ENCODE results near the gene SLC2A5.
"Not testable (repeated sequence)": the region's sequence is repeated elsewhere in the genome, so short reads cannot be mapped to it uniquely, and the experiment has no call there.

The SLC2A5 gene

DNA sequence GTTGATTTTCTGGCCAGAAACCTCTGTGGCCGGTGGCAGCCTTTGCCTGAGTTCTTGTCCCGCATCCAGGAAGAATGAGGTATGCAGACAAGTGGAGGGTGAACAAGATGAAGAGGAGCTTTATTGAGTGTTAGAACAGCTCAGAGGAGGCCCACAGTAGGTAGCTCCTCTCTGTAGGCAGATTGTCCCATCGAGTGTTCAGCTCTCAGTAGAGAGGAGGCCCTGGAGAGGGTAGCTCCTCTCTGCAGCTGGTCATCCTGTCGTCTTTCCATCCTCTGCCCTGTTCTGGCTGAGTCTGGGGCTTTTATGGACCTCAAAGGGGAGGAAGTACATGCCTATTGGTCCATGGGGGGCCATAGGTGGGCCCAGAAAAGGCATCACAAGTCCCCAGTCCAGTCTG lies 38.4 kb downstream of the SLC2A5 start:
- not testable (repeated sequence) for DNase-seq

DNA sequence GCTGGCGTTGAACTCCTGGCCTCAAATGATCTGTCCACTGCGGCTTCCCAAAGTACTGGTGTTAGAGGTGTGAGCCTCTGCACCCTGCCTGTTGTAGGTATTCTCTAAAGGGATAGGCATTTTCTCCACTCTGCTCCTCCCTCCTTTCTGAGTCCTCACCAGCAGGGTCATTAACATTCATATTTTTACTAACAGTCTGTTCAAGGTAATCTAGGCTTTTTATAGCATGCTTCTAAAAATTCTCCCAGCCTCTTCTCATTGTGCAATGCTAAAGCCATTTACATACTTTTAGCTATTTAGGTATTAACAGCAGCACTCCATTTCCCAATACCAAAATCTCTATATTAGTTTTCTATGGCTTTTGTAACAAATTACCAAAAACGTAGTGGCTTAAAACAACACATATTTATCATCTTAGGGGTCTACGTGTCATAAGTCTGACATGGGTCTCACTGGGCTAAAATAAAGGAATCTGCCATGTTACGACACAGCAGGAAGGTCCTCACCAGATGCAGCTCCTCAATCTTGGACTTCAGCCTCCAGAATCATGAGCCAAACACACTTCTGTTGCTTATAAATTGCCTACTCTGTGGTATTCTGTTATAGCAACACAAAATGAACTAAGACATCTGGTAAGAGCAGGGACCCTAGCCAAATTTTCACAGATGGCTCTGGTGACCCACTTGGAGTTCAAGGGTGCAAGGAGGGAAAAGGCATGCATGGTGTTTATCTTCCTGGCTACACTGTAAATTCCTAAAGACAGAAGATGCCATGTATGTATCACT lies 40.3 kb downstream of the SLC2A5 start:
- no peak for DNase-seq

DNA sequence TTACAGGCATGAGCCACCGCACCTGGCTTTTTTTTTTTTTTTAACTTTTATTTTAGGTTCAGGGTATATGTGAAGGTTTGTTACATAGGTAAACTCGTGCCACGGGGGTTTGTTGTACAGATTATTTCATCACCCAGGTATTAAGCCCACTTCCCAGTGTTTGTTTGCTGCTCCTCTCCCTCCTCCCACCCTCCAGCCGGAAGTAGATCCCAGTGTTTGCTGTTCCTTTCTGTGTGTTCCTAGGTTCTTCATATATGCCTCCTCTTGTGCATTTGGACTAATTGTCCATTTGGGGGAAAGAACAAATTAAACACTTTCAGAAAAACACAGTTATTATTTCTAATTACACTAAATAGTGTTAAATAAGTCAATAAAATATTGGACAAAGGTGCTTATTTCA lies 42.1 kb downstream of the SLC2A5 start:
- DNase-seq, result no peak

DNA sequence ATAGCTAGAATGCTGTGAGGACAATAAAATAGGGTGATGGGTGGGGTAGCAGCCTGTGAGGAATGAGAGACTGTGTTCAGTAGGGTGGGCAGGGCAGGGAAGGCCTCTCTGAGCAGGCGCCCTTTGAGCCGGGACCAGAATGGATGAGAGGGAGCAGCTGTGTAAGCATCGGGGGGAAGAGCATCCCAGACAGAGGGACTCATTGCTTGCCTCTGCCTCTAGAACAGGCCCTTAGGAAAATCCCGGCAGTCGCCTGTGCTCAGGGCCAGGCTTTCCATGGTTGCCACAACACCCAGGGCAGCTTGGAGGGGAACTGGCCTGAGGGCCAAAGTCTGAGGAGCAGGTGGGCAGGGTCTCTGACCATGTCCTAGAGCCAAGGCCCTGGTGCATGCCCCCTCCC lies 44.0 kb downstream of the SLC2A5 start:
- no peak for DNase-seq

DNA sequence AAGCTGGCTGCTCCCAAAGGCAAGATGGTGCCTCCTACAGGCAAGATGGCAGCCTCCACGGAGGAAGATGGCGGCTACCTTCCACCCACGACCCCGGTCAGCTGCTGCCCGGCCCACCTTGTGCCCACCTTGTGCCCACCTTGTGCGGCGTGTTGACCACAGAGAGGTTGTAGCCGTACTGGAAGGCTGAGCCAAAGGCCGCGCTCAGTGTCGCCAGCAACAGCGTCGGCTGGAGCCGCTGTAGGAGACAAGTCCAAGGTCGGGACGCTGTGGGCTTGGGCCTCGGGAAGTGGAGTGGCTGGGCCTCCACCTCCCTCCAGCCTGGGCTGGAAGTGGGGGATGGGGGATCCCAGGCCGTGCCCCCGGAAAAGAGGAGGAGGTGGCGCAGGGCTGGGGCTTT lies 44.6 kb downstream of the SLC2A5 start:
- DNase-seq, result no peak

DNA sequence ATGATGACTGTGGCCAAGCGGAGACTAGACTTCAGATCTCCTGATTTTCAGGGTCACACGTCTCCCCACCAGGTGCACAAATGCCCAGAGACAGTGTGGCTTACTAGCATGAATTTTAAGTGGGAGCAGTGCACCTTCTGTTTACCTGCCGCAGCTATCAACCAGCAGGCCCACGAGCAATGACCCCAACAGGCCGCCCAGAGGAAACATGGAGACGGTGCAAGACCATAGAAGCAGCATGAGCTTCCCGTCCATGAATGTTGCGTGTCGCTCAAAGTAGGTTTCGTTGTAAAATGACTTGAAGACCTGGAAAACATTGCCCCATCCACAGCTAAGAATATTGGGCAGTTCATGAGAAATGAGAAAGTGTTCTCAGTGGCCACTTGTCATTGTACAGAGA lies 46.7 kb downstream of the SLC2A5 start:
- DNase-seq, result no peak

DNA sequence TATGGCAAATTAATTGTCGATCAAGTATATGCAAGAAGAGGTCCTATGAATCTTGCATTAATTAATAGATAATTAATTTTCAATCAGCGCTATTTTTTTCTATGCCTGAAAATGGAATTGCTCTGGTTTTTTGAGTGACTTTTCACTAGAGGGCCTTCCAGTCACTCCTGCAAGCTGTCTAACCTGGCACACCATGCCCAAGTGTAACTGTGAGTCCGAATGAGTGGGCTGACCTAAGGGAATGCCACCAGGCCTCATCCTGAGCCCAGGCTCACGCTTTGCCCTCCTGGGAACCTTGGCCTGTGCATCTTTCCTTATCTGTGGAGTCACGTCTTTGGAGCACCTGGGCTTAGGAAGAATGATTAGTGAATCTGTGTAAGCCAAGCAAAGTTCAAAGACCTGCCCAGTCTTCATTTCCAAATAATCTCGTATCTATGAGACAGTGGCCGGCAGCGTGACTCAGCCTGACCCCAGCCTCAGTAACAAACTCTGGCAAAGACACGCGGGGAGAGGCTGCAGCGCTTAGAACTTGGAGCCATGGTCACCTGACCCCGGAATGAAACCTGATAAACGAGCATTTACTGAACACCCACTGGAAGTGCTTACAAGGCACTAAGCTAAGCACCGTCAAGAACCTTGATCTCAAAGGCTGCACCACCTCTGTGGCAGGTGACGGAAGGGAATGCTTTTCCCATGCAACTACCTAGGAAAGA lies 47.3 kb downstream of the SLC2A5 start:
- DNase-seq, result not testable (repeated sequence)

DNA sequence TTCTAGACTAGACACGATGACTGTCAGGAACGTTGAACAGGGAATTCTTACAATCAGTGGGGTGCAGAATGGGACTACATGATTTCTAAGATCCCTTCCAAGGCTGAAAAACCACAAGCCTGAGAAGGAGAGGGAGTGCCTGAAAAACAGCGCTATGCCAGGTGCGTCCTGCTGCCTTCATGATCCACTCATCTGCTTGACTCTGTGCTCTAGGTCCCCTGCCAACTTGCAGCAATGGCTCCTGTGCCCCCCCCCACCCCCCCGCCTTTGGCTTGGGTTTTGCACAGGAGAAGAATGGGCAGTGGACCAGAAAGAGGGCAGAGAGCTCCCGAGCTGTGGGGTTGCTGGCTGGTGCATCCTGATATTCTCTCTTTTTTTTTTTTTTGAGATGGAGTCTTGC lies 49.1 kb downstream of the SLC2A5 start:
- DNase-seq, result no peak

DNA sequence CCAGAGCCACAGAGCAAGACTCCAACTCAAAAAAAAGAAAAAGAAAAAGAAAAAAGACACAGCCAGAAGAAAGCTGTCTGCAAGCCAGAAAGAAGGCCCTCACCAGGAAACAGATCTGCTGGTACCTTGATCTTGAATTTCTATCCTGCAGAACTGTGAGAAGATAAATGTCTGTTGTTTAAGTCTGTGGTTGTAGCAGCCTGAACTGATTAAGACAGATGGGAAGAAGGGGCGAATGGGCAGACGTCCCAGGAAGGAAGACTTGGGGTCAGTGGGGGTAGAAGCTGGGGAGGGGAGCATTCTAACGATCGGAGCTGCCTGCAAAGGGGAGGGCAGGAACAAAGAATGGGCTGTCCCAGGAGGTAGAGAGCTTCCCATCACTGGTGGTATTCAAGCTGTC lies 49.5 kb downstream of the SLC2A5 start:
- no peak for DNase-seq

DNA sequence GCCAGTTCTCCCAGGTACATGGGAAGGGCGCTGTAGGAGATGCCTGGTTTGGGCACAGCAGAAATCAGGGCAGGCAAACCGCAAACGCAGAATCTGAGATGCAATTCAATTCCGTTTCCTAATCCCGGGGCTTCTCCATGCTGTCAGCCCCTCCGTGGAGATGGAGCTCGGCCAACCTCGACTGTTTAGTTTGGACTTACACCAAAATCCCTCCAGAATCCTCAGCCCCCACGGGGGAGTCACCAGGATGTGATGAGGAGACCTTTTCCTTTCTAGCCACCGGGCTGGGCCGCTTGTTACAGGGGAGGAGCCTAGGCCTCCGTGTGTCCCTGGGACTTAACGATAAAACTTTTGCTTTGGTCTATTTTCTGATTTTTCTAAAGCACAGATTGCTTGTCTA lies 51.1 kb downstream of the SLC2A5 start:
- no peak for DNase-seq

DNA sequence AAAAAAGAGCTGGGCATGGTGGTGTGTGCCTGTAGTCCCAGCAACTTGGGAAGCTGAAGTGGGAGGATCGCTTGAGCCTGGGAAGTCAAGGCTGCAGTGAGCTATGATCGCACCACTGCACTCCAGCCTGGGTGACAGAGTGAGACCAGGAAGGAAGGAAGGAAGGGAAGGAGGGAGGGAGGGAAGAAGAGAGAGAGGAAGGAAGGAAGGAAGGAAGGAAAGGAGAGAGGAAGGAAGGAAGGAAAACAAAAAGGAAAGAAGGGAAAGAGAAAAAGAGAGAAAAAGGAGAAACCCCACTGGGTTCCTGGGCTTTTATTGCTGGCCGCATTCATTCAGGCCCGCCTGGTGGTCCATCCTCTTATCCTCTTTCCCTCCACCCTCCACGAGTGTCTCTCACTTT lies 53.0 kb downstream of the SLC2A5 start:
- DNase-seq, result no peak

DNA sequence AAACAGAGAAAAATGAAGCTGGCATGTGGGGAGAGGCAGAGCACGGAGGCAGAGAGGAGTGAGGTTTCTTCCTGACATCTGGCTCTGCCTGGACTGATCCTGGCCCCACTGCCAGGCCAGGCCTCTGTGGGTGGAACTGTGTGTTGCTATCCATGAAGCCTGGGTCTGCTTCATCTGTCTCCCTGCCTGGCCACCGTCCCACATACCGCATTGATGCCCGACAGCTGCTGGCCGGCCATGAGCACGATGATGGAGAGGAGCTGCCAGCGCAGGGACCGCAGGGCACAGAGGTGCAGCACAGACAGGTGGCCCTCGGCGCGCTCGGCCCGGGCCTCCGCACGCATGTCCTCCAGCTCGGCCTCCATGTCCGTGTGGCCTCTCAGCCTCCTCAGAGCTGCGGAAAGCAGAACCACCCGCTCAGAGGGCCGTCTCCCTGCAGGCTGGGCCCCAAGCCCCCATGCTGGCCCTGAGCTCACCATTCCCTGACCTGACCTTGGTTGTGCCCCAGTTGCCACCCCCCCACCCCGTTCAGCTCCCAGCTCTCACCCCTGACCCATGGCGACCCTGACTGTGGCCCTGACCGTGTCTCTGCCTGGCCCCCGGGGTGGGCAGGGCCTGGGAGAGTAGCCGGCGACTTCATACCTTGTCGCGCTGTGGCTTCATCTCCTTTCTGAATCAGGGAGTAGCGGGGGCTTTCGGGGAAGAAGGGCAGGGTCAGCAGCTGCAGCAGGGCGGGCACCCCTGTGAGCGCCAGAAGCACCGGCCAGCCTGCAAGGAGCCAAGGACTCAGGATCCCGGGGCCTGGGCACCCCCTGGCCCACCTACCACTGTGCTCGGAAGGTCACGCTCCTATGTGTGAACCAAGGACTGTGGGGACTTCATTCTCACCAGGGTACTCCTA lies 54.7 kb downstream of the SLC2A5 start:
- DNase-seq, result no peak

DNA sequence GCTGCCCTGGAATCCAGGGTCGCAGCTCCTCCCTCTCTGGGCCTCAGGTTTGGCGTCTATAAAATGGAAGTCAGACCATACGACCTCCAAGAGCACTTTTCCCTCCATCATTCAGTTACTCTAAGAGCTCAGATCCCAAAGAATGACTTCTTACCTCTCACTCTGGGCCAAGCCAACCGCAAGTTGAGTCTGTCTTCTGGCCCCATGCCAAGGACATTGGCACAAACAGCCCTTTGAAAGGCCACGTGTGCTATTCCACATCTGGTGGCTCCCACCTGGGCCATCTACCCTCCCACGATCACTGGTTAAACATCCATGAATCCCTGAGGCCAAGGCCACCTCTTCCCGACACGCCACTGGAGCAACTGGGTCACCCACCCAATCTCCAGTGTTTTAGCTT lies 55.6 kb downstream of the SLC2A5 start:
- DNase-seq, result no peak

DNA sequence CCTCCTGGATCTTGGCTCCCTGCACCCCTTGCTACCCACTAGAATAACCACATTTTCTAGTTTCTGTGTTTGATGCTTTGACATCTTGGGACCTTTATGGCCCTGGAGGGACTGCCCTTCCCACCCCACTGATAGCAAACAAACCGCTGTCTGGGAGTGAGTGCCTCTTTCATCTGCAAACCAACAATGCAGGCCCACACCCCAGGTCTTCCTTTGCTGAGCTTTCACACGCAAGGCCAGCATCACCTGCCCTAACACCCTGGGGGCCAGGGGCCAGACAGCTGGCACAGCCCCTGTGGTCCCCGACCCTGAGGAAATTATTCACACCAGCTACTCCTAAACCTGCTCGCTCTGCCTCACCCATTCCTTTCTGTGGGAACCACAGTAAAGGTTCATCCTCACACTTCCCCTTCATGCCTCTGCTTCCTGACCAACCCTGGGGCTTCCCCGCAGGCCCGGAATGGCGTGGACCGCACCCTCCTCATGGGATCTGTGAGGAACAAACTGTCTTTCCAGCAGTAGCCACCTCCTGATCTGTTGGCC lies 58.6 kb downstream of the SLC2A5 start:
- DNase-seq, result no peak

DNA sequence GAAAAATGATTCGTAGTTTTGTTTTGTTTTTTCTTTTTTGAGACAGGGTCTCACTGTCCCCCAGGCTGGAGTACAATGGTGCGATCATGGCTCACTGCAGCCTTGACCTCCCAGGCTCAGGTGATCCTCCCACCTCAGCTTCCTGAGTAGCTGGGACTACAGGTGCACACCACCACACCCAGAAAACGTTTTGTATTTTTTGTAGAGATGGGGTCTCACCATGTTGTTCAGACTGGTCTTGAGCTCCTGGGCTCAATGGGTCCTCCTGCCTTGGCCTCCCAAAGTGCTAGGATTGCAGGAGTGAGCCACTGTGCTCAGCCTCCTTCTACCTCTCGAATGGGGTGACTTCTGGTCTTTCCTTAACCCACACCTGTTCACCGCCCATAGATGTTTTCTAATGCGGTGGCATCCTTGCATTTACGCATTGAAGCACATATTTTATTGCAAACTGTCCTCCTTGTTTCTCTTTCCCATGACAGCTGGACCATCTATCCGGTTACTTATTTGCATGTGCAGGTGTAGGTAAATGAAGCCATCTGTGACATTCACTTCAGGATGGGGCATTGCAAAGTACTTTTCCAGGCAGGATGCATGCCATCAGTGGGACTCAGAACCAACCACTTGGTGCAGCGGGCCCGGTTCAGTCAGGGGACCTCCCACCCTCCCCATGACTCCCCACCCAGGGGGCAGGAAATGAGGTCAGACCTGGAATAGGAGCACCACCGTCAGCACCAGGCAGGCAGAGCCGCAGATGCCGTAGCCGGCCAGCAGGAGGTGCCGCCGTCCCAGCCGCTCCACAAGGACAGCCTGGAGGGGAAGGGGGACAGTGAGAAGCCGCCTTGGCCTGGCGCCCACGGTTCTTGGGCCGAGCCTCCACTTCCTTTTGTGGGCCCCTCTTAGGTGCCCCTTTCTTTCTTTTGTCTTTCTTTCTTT lies 59.7 kb downstream of the SLC2A5 start:
- peak; percentile 32 for DNase-seq

DNA sequence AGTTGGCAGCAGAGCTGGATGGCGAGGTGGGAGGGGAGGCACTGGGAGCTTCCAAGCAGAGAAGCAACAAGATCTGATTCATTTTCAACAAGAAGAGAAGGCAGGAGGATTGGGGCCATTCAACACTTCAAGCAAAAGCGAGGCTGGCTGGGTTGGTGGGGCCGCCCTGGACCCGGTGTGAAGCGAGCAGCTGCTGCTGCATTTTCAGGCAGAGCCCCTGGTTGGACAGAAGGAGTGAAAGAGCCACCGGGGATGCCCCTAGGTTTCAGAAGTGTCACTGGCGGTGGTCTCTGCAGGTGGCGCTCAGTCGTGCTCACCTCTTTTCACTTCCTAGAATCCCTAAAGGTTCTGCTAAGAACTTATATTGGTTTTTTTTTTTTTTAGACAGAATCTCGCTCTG lies 61.2 kb downstream of the SLC2A5 start:
- no peak for DNase-seq

DNA sequence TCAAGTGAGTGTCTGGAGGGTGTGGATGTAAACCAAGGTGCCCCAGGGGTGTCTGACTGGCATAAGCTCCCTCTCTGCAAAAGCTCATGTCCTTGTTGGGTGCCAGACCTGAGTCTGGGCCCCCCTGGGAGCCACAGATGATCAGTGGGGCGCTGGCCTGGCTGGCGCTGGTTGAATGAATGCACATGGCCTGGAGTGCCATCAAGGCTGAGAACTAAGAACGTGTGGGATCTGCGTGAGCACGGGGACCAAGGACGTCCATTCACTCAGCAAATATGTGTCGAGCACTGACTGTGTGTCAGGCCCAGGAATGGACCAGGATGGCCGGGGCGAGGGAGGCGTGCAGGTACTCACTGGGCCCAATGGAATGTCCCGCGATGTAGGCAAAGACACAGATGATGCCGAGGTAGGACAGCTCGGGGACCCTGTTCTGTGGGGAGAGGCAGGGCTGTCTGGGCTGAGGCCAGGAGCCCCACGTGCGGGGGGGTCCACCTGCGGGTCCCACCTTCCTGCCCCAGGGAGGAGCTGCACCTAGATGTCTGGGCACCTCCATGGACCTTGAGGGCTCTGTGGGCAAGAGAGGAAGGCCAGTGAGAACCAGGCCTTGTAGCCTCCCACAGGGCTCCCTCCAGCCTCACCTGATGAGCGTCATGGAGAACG lies 62.3 kb downstream of the SLC2A5 start:
- DNase-seq, result no peak

DNA sequence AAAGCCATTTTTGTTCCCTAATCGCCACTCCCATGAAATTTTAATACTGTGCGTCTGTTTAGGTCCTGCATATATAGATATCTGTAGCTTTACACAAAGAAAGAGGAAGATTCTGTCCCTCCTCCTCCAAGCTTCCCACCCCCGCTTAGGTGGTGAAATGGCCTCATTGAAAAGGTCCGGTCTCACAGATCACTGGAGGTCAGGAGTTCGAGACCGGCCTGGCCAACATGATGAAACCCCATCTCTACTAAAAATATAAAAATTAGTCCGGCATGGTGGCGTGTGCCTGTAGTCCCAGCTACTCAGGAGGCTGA lies 64.1 kb downstream of the SLC2A5 start:
- no peak for DNase-seq

DNA sequence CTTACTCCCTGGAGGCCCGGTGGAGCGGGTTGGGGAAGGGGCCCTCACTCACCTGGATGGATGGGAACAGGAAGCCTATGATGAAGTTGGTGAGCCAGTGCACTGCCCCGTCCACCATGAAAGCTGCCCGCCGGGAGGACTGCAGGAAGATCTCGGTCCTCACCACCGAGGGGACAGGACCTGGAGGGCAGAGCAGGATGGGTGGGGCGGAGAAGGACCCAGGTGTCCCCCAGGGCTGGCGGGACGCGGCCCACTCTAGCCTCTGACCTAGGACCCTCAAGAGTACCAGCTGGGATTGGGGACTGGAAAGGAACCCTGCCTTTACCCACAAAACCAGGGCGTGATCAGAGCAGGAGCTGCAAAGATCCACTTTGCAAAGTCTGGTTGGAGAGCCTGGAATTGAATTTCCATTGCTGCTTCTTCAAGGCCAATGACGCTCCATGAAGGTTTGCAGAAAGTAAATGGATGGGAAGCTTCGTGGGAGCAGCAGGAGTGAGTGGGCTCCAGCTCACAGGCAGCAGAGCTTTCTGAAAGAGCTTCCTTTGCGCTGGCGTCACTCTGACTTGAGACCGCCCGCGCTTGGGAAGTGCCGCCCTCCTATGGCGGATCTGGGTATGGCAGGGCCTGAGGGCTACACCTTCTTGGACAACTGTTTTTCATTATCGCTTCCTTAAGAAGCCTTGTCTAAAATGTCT lies 64.6 kb downstream of the SLC2A5 start:
- DNase-seq, result peak; percentile 86

DNA sequence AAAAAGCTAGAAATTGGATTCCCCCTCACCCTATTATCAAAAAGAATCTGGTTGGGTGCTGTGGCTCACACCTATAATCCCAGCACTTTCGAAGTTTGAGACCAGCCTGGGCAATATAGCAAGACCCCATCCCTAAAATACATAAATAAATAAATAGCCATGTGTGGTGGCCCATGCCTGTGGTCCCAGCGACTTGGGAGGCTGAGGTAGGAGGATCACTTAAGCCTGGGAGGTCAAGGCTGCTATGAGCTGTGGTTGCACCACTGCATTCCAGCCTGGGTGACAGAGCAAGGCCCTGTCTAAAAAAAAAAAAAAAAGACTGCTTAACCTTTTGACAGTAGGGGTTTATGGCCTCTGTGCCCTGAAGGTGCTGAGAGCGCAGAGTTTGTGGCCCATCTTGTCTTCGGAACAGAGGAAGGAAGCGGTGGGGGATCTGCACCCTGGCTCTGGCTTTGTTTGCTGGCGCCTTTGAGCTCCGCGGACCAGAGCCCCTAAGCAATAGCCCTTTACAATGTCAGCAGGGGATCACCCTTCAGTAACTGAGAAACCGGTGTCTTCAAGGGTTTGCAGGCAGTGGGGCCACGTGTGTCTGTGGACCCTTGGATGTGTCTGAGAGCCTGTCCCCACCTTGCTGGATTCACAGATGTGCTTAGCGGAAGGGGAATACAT lies 65.3 kb downstream of the SLC2A5 start:
- DNase-seq, result no peak

DNA sequence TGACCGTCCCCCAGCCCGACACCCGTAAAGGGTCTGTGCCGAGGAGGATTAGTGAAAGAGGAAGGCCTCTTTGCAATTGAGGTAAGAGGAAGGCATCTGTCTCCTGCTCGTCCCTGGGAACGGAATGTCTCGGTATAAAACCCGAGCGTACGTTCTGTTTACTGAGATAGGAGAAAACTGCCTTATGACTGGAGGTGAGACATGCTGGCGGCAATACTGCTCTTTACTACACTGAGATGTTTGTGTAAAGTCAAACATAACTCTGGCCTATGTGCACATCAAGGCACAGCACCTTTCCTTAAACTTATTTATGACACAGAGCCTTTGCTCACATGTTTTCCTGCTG lies 67.2 kb downstream of the SLC2A5 start:
- not testable (repeated sequence) for DNase-seq
